Non-pigmented ciliary epithelial cell (primary cell): ENCODE results near the gene SLC5A11.
"Not testable (repeated sequence)": the region's sequence is repeated elsewhere in the genome, so short reads cannot be mapped to it uniquely, and the experiment has no call there.

Experiments used
- DNase-seq: peaks from one replicate; pipeline ENCODE4 v3.0.0-alpha.2; 2010; ENCODE audit warnings: low read depth

The SLC5A11 gene, protein sequence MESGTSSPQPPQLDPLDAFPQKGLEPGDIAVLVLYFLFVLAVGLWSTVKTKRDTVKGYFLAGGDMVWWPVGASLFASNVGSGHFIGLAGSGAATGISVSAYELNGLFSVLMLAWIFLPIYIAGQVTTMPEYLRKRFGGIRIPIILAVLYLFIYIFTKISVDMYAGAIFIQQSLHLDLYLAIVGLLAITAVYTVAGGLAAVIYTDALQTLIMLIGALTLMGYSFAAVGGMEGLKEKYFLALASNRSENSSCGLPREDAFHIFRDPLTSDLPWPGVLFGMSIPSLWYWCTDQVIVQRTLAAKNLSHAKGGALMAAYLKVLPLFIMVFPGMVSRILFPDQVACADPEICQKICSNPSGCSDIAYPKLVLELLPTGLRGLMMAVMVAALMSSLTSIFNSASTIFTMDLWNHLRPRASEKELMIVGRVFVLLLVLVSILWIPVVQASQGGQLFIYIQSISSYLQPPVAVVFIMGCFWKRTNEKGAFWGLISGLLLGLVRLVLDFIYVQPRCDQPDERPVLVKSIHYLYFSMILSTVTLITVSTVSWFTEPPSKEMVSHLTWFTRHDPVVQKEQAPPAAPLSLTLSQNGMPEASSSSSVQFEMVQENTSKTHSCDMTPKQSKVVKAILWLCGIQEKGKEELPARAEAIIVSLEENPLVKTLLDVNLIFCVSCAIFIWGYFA

GRCh38 chr16:24845726-24846547, at the start of gene SLC5A11:
Gene SLC5A11, plus strand, starts transcription at chr16:24845963. Its CDS starts 12,681 bp downstream, at chr16:24858644.
- no peak for DNase-seq

- no peak for DNase-seq
Observed at GRCh38 chr16:24800586-24800985, 45.2 kb upstream of the SLC5A11 start.

- no peak for DNase-seq
Observed at GRCh38 chr16:24801761-24802302, 43.9 kb upstream of the SLC5A11 start.

DNA sequence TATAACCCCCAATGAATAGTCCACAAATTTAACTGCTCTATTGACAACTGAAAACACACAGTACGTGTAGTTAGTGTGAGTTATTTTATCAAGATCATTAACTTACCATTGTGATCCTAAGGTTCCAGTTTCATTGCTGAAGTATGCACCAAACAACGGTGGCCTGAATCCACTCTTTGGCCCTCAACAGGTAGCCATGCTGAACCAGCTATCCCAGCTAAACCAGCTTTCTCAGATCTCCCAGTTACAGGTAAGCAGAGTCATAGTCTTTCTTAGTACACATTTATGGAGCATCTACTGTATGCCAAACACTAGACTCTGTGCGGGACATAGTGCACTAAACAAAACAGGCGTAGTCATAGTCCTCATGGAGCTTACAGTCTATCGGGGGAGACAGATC, 40.3 kb upstream of the SLC5A11 start:
- DNase-seq: no peak

DNA sequence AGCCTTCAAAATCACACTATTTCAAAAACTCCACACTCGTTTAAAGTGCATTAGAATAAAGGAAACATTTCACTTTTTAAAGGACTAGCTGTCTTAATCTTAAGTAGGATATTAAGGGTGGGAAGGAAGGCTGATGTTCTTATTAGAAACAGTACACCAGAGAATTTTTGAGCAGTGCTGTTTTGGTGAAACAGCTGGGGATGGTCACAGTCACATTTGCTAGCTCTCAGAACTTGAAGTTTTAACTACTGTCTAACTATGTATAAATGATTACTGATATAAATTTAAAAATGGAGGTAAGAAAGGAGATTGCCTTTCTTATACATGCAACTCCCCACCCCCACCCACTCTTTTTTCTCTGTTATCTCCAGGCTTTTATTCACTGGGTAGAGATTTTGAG, 38.5 kb upstream of the SLC5A11 start:
- no peak for DNase-seq

DNA sequence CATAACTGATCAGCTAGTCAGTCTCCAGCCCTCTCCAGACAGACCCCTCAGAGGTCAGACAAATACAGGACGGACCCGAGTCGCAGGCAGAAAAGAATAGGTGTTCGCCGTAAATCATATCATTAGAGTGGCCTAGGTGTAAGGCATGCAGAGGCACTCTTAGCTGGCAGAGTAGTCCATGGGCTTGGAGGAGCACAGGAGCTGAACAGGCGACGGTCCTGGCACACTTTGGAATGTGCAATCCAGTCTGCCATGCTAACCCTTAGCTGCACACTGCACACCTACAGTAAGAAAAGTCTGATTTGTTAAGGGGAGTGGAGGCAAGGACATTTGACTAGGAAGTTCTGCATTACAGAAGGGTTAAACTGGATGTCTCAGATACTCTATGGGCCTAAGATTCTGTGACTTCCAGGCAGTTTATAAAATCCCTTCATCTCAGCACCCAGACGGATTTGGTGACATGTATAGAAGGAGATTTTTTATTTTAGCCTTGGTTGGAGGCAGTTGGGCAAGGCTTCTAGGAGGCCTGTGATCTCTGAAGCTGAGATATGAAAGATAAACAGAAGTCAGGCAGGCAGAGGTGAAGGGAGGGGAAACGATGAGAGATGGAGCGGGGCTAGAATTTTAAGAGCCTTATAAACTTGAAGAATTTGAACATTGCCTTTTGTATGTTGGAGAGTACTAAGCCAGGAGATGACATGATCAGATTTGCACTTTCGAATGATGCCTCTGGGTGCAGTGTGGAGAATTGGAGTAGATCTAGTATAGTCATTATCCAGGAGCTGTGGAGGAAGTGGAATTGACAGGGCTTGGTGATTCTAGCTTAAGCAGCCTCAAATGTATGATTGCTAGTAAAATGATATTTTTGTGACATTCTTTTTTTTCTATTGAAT, 34.6 kb upstream of the SLC5A11 start:
- DNase-seq: no peak

GRCh38 chr16:24812813-24813212, 33.0 kb upstream of the SLC5A11 start:
- not testable (repeated sequence) for DNase-seq

GRCh38 chr16:24815021-24815420, 30.7 kb upstream of the SLC5A11 start:
- DNase-seq: no peak

DNA sequence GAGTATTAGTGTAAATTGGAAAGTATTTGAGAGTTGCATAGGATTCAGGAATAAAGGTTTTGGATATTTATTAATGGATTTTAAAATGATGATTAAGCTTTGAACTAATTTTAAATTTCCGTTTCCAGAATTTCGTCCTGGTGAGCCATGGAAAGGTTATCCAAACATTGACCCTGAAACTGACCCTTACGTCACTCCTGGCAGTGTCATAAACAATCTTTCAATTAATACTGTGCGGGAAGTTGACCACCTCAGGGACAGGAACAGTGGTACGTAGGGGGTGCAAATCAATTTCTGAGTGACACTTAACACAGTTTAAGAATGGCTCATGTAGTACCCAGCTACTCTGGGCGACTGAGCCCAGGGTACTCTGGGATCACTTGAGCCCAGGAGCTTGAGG, 29.1 kb upstream of the SLC5A11 start:
- no peak for DNase-seq

GRCh38 chr16:24819462-24820040, 26.2 kb upstream of the SLC5A11 start:
- DNase-seq: no peak

- no peak for DNase-seq
Observed at GRCh38 chr16:24820522-24820921, 25.2 kb upstream of the SLC5A11 start.

DNA sequence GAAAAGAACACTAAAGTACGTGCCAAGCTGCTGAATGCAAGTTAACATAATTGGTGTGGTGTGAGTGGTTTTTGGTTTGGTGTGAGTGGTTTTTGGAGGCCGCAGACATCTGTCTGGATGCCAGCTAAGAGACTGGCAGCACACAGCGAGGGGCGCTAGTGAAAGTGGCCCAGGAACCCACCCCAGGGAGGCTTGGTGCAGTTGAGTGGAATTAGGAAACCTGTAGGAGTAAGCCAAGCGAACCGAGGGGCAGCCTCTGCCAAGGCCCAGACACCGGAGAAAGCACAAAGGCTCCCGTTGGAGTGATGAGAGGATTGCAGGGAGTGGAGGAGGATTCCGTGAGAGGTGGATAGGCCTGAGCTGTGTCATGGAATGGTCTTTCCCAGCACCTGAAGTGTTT, 24.6 kb upstream of the SLC5A11 start:
- no peak for DNase-seq

DNA sequence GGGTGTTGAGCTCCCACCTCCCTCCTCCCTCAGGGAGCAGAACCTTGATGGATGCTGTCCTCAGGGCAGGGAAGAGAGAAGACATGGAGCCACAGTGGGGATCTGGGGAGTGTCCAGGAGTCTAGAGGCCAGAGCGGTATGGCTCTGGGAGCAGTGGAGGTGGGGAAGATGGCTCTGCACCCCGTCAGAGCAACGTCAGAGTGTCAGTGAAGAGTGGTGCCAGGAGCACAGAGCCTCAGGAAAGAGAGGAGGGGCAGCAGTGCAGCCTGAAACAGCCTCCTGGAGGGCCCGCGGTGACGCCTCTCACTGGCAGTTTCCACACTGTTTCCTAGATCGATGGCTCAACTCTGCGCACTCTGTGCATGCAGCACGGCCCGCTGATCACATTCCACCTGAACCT, 23.2 kb upstream of the SLC5A11 start:
- DNase-seq: no peak

- no peak for DNase-seq
Observed at GRCh38 chr16:24822974-24823373, 22.8 kb upstream of the SLC5A11 start.

DNA sequence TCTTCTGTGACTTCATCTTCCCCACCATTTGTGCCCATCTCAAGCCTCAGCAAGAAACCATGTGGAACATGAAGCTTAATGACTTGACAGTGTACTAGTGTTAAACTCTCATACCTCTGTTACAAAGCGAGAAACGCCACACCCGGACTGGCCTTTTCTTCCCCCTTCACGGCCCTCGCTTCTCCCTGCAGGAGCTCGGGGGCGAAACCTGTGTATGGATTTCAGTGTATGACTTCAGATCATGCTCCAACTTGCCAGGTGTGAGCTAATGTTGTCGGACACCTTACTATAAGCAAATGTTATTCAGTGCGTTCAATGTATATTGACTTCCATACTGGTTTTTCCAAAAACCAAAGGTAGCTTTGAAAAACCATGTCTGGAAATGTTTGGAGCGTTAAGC, 20.1 kb upstream of the SLC5A11 start:
- no peak for DNase-seq

- DNase-seq: no peak
Observed at GRCh38 chr16:24826096-24826690, 19.6 kb upstream of the SLC5A11 start.

GRCh38 chr16:24826817-24827566, 18.8 kb upstream of the SLC5A11 start:
- DNase-seq: no peak

- no peak for DNase-seq
Observed at GRCh38 chr16:24829153-24829552, 16.6 kb upstream of the SLC5A11 start.

- no peak for DNase-seq
Observed at GRCh38 chr16:24833352-24833751, 12.4 kb upstream of the SLC5A11 start.
